A549 treated with AZD2906 at 1 μM for 4 hours (cell line): Measurements from ENCODE around the gene TEX19. TPM values are rescaled to one million over a fixed set of nuclear protein-coding genes. Genes with fewer than 3 reads are reported as not detected.

Experiments used
- total RNA-seq: library from RNA; stranded (reverse); fragments of 200-300 nt; extraction: Qiagen RNA extraction; gene quantifications from 5 replicates; pipeline ENCODE4 v1.2.3, GENCODE V29; 2022

The TEX19 gene
- total RNA-seq = 0.29 to 0.49 TPM (median 0.37 TPM) in 5 replicates

DNA sequence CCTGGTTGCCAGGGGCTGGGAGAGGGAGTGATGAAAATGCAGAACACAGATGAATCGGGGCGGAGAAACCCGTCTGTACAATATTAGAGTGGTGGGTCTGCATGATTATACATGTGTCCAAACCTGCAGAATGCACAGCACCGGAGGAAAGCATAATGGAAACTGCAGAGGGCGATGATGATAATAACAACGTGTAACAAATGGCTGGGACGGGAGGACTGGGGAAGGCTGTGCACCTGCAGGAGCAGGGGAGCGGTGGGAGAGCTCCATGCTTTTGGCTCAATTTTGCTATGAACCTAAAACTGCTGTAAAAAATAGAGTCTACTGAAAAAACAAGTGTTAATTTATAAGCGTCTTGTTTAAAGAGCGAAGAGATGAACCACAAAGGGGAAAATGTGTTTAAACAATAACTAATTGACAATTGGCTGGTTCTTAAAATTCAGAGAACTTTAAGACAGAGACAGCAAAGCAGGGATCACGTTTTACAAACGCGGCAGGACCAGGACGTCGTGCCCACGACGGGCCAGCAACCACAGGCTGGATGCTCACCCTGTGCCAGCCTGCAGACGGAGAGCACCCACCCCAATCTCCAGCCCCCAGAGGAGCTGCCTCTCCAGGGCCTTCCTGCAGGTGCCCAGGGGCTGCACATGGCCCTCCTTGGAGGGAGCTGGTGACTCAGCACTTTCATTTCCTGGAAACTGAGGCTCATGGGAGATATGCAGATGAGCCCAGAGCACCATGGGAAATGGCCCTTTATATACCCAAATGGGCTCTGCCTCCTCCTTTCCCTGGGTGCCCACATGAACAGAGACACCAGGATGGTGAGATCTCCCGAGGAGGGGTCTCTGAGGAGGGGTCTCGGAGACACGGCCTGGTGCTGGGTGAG lies at the start of gene TEX19:
TEX19 (plus strand) TSS at position 783 of the 886 bp plus-strand sequence. CDS start 2,904 bp downstream, outside the sequence.

GRCh38 chr17:82317394-82318168 lies 41.5 kb upstream of the TEX19 start, which contains the start of gene CD7:
Gene CD7 (minus strand): TSS chr17:82317608. CDS start chr17:82317495, 113 bp downstream.

DNA sequence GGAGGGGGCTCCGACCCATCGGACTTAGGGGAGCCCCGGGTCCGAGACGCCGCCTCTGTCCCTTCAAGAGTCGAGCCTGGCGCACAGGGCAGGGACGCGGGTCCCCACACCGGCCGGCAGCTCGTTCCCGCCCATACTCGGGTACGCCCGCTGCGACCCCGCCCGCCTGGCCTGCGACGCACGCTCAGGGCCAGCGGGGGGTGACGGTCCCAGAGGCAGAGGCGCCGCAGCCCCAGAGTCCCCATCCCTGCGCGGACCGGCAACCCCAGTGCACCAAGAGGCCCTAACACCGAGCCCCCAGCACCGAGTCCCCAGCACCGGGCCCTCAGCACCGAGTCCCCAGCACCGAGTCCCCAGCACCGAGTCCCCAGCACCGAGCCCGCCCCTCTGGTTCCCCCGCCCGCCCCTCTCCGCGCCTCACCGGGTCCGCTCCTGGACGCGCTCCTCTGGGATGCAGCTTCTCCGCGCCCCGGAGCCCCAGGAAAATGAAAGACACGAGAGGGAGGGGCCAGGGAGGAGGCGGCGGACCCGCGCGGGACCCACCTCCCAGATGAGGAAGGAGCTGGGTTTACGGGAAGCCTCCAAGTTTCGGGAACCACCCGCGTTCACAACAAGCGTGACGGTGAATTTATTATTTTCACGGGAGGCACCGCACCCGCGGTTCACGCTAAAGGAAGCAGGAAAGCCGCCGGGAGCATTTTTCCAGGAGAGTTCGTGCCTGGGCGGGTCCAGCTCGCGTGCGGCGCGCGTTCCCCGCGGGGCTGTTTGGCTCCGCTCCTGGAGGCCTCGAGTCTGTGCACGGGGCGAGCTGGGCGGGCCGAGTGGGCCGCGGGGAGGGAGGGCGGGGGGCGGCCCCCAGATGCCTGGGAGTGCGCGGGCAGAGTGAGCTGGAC lies 25.5 kb upstream of the TEX19 start, which contains the start of gene SECTM1:
SECTM1 (minus strand) TSS at position 488 of the 893 bp plus-strand sequence. CDS start 6,526 bp downstream, outside the sequence.

DNA sequence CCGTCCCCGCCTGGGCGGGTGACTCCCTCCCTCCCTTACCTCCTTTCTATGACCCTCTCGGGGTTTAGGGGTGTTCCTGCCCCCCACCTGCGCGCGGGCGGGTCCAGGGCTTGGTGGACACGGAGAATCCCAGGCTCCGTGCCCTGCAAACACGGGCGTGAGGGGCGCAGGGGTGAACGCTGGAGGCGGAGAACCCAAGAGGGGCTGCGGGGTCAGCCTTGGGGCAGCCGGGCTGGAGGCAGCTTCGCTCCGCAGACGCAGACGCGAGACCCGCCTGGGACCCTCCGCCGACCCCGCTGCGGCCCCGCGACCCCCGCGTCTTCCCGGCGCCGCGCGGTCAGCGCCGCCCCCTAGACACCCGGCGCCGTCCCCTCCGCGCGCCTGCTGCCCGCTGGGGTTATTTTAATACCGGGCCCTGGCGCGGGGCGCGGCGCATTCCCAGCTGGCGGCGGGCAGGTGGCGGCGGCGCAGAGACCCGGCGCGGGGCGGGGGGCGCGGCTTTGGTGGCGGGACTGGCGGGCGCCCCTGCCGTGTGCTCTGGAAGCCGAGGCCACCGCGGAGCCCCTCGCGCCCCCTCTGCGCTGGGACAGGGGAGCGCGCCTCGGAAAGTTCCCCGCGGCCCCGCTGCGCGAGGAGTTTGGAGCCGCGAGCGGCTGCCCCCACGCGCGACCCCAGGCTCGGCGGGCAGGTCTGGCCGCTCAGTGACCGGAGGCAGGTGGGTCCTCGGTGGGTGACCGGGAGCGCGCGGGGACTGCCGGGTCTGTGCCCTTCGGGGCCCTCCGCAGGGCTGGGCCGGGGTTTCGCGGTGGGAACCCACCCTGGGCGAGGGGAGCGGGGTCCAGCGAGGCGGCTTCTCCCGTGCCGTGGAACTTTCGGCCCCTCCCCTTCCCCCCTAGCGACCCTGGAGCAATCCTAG lies 12.5 kb downstream of the TEX19 start, which contains the start of gene UTS2R:
UTS2R (plus strand) TSS at position 433 of the 916 bp plus-strand sequence. CDS start 2,560 bp downstream, outside the sequence.

Other genes starting within 250 kb of the TEX19 start
- 15.5 to 29.5 TPM (median 28.3 TPM) in 5 replicates for gene CCDC57, start 146.4 kb upstream of the TEX19 start, total RNA-seq
- 134 to 178 TPM (median 170 TPM) in 5 replicates for gene SLC16A3, start 130.2 kb upstream of the TEX19 start, total RNA-seq
- 205 to 236 TPM (median 234 TPM) in 5 replicates for gene CSNK1D, start 85.5 kb upstream of the TEX19 start, total RNA-seq
- 0.16 to 0.24 TPM (median 0.19 TPM) in 4 of 5 replicates, not detected in the other for gene CD7, start 41.6 kb upstream of the TEX19 start, total RNA-seq
- gene SECTM1, start 25.5 kb upstream of the TEX19 start, total RNA-seq = 1.4 to 2.6 TPM (median 2.1 TPM) in 5 replicates
- gene UTS2R, start 12.5 kb downstream of the TEX19 start, total RNA-seq = not detected in 5 replicates
- 11.2 to 14.8 TPM (median 13.6 TPM) in 5 replicates for gene HEXD, start 59.1 kb downstream of the TEX19 start, total RNA-seq
- gene OGFOD3, start 59.3 kb downstream of the TEX19 start, total RNA-seq = 20.2 to 26.1 TPM (median 24.0 TPM) in 5 replicates
- gene CYBC1, start 91.5 kb downstream of the TEX19 start, total RNA-seq = 51.0 to 60.8 TPM (median 55.2 TPM) in 5 replicates
- 47.9 to 55.8 TPM (median 52.9 TPM) in 5 replicates for gene NARF, start 99.5 kb downstream of the TEX19 start, total RNA-seq
- 47.8 to 55.7 TPM (median 52.0 TPM) in 5 replicates for gene FOXK2, start 160.5 kb downstream of the TEX19 start, total RNA-seq